Measurements from ENCODE around the gene CFAP90.

CFAP90 gene

GRCh38 chr5:7857361-7857760 is 6.4 kb upstream of the CFAP90 start:
- H3K4me2 ChIP-seq: peak overlapping the region; percentile 96
- peak overlapping the region; percentile 90 for H3K27ac ChIP-seq
- H3K4me1 ChIP-seq (ENCODE audit: low read depth, poor library complexity, severe bottlenecking): peaks cover 51% of the 10 kb centered on the region
- no peaks in the 10 kb centered on the region for H3K27me3 ChIP-seq (ENCODE audit: insufficient read depth, low read depth)
- H4K20me1 ChIP-seq (ENCODE audit: insufficient read depth): no peaks in the 10 kb centered on the region; the same call in 1 of the 2 replicates
- no peak overlapping the region for H3K4me3 ChIP-seq (IDR thresholded peaks at IDR 0.05; ENCODE audit: insufficient read depth, low read depth, low read length)
- H2AFZ ChIP-seq (ENCODE audit: low read depth): peak overlapping the region; percentile 28; the same call in 1 of the 2 replicates
- TF ChIP-seq CTCF (conservative IDR thresholded peaks at IDR 0.05; ENCODE audit: low read depth, low read length): no peak
- H3K79me2 ChIP-seq (ENCODE audit: insufficient read depth, low read depth): no peaks in the 10 kb centered on the region
- H3K9ac ChIP-seq: peak overlapping the region; percentile 64
- H3K36me3 ChIP-seq (ENCODE audit: insufficient read depth): peaks cover 6% of the 10 kb centered on the region; the same call in 1 of the 2 replicates

GRCh38 chr5:7856855-7857254 is 5.9 kb upstream of the CFAP90 start:
- peak; percentile 93 for TF ChIP-seq CTCF (conservative IDR thresholded peaks at IDR 0.05; ENCODE audit: low read depth, low read length)
- Histone ChIP-seq H3K4me2 (peak overlapping the region; percentile 96), H3K36me3 (ENCODE audit: insufficient read depth) (0 out of 2 replicates have a peak, but pooled peaks cover 5% of the 10 kb centered on the region), H3K9ac (no peak overlapping the region; the same call in 1 of the 2 replicates), H3K27me3 (ENCODE audit: insufficient read depth, low read depth) (no peaks in the 10 kb centered on the region), H4K20me1 (ENCODE audit: insufficient read depth) (no peaks in the 10 kb centered on the region; the same call in 1 of the 2 replicates), H2AFZ (ENCODE audit: low read depth) (no peak overlapping the region), H3K27ac (peak overlapping the region; percentile 90), H3K4me3 (IDR thresholded peaks at IDR 0.05; ENCODE audit: insufficient read depth, low read depth, low read length) (no peak overlapping the region), H3K79me2 (ENCODE audit: insufficient read depth, low read depth) (no peaks in the 10 kb centered on the region), H3K4me1 (ENCODE audit: low read depth, poor library complexity, severe bottlenecking) (peaks cover 51% of the 10 kb centered on the region)

- H3K27me3 ChIP-seq (ENCODE audit: insufficient read depth, low read depth): no peaks in the 10 kb centered on the region
Measured at GRCh38 chr5:7855611-7856010, 4.7 kb upstream of the CFAP90 start.

GRCh38 chr5:7852988-7853387 is 2.1 kb upstream of the CFAP90 start:
- TF ChIP-seq CTCF (conservative IDR thresholded peaks at IDR 0.05; ENCODE audit: low read depth, low read length): no peak
- H2AFZ ChIP-seq (ENCODE audit: low read depth): no peak overlapping the region
- H3K27me3 ChIP-seq (ENCODE audit: insufficient read depth, low read depth): no peaks in the 10 kb centered on the region
- H3K27ac ChIP-seq: no peak overlapping the region
- H3K4me2 ChIP-seq: no peak overlapping the region
- no peak overlapping the region for H3K4me3 ChIP-seq (IDR thresholded peaks at IDR 0.05; ENCODE audit: insufficient read depth, low read depth, low read length)
- peaks cover 21% of the 10 kb centered on the region for H3K4me1 ChIP-seq (ENCODE audit: low read depth, poor library complexity, severe bottlenecking)
- no peaks in the 10 kb centered on the region for H4K20me1 ChIP-seq (ENCODE audit: insufficient read depth)
- H3K79me2 ChIP-seq (ENCODE audit: insufficient read depth, low read depth): no peaks in the 10 kb centered on the region
- H3K36me3 ChIP-seq (ENCODE audit: insufficient read depth): no peaks in the 10 kb centered on the region
- no peak overlapping the region for H3K9ac ChIP-seq

More at GRCh38 chr5:7855611-7856010, 4.7 kb upstream of the CFAP90 start:
- Histone ChIP-seq H3K4me2 (no peak overlapping the region), H3K36me3 (ENCODE audit: insufficient read depth) (no peaks in the 10 kb centered on the region), H4K20me1 (ENCODE audit: insufficient read depth) (no peaks in the 10 kb centered on the region), H2AFZ (ENCODE audit: low read depth) (no peak overlapping the region), H3K9ac (no peak overlapping the region), H3K27ac (no peak overlapping the region), H3K79me2 (ENCODE audit: insufficient read depth, low read depth) (no peaks in the 10 kb centered on the region), H3K4me1 (ENCODE audit: low read depth, poor library complexity, severe bottlenecking) (peaks cover 47% of the 10 kb centered on the region), H3K4me3 (IDR thresholded peaks at IDR 0.05; ENCODE audit: insufficient read depth, low read depth, low read length) (no peak overlapping the region)
- TF ChIP-seq CTCF (conservative IDR thresholded peaks at IDR 0.05; ENCODE audit: low read depth, low read length): no peak

Data from KMS-11 (cell line).